ENCODE data around the gene PAGR1. TPM values are rescaled to one million over a fixed set of nuclear protein-coding genes. Genes with fewer than 3 reads are reported as not detected.

PAGR1 gene
- total and polyA plus RNA-seq, 2 of the 13 experiments (the other 11 are each of a cell fraction or from before 2014, with no cell fraction given): 9.8 to 66.4 TPM

DNA sequence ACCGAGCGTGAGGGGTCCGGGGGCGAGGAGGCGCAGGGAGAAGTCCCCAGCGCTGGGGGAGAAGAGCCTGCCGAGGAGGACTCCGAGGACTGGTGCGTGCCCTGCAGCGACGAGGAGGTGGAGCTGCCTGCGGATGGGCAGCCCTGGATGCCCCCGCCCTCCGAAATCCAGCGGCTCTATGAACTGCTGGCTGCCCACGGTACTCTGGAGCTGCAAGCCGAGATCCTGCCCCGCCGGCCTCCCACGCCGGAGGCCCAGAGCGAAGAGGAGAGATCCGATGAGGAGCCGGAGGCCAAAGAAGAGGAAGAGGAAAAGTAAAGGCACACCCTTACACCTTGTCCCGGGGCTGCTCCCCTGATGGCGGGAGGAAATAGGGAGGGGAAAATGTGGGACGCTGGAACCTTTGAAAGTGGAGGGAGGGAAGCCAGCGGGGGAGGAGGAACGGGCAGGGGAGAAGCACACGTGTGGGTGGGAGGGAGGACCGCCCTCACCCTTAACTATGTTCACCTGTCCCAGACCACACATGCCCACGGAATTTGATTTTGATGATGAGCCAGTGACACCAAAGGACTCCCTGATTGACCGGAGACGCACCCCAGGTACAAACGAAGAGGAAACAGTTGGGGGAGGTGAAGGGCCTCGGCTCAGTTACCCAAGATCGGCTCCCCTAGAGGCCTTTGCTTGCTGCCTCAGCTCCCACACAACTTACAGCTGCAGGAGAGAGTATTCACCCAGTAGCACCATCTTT lies 916 bp downstream of the PAGR1 start (continued):
- TF ChIP-seq, protein P1, sequence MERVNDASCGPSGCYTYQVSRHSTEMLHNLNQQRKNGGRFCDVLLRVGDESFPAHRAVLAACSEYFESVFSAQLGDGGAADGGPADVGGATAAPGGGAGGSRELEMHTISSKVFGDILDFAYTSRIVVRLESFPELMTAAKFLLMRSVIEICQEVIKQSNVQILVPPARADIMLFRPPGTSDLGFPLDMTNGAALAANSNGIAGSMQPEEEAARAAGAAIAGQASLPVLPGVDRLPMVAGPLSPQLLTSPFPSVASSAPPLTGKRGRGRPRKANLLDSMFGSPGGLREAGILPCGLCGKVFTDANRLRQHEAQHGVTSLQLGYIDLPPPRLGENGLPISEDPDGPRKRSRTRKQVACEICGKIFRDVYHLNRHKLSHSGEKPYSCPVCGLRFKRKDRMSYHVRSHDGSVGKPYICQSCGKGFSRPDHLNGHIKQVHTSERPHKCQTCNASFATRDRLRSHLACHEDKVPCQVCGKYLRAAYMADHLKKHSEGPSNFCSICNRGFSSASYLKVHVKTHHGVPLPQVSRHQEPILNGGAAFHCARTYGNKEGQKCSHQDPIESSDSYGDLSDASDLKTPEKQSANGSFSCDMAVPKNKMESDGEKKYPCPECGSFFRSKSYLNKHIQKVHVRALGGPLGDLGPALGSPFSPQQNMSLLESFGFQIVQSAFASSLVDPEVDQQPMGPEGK (CRISPR knock-in tag; IDR thresholded peaks at IDR 0.05): peak; percentile 81
- TF ChIP-seq ZNF605 (CRISPR knock-in tag; IDR thresholded peaks at IDR 0.05) (peak; percentile 58), ZNF790 (CRISPR knock-in tag; IDR thresholded peaks at IDR 0.05; ENCODE audit: borderline replicate concordance) (0 out of 2 replicates have a peak, but pooled peaks have one; percentile 74), RARG (CRISPR knock-in tag; IDR thresholded peaks at IDR 0.05; ENCODE audit: low read depth) (0 out of 2 replicates have a peak, but pooled peaks have one; percentile 6), ZNF510 (CRISPR knock-in tag; IDR thresholded peaks at IDR 0.05; ENCODE audit: low read depth) (0 out of 2 replicates have a peak, but pooled peaks have one; percentile 56), IRF2 (CRISPR knock-in tag; IDR thresholded peaks at IDR 0.05) (peak; percentile 13; the same call in 1 of the 2 replicates), ZNF572 (CRISPR knock-in tag; IDR thresholded peaks at IDR 0.05) (0 out of 2 replicates have a peak, but pooled peaks have one; percentile 14), ZNF713 (CRISPR knock-in tag; IDR thresholded peaks at IDR 0.05) (0 out of 2 replicates have a peak, but pooled peaks have one; percentile 25), ZZZ3 (CRISPR knock-in tag; IDR thresholded peaks at IDR 0.05; ENCODE audit: borderline replicate concordance) (peak; percentile 26; the same call in 1 of the 2 replicates), SP5 (CRISPR knock-in tag; IDR thresholded peaks at IDR 0.05; ENCODE audit: borderline replicate concordance, low read depth) (0 out of 2 replicates have a peak, but pooled peaks have one; percentile 13), PHF8 (CRISPR knock-in tag; IDR thresholded peaks at IDR 0.05) (peak; percentile 20; the same call in 1 of the 2 replicates), NR2C2 (CRISPR knock-in tag; IDR thresholded peaks at IDR 0.05; ENCODE audit: borderline replicate concordance) (no peak), ZNF44 (CRISPR knock-in tag; IDR thresholded peaks at IDR 0.05) (0 out of 2 replicates have a peak, but pooled peaks have one; percentile 17), ZNF891 (CRISPR knock-in tag; IDR thresholded peaks at IDR 0.05) (peak; percentile 60; the same call in 1 of the 2 replicates), ZNF263 (CRISPR knock-in tag; IDR thresholded peaks at IDR 0.05) (peak; percentile 71), ZBTB7A (CRISPR knock-in tag; IDR thresholded peaks at IDR 0.05) (peak; percentile 9; the same call in 1 of the 2 replicates), TRIM24 (CRISPR knock-in tag; IDR thresholded peaks at IDR 0.05) (peak; percentile 55; the same call in 1 of the 2 replicates), ZSCAN31 (CRISPR knock-in tag; IDR thresholded peaks at IDR 0.05; ENCODE audit: low read depth) (0 out of 2 replicates have a peak, but pooled peaks have one; percentile 3), ZC3H13 (CRISPR knock-in tag; IDR thresholded peaks at IDR 0.05) (peak; percentile 94)
- TF ChIP-seq, protein P2, sequence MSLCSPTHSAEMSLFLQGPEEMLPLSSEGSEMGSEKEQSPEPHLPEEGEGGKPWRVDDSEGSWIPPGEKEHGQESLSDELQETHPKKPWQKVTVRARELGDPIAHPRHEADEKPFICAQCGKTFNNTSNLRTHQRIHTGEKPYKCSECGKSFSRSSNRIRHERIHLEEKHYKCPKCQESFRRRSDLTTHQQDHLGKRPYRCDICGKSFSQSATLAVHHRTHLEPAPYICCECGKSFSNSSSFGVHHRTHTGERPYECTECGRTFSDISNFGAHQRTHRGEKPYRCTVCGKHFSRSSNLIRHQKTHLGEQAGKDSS (CRISPR knock-in tag; IDR thresholded peaks at IDR 0.05; ENCODE audit: borderline replicate concordance, low read depth): 0 out of 2 replicates have a peak, but pooled peaks have one; percentile 4
- TF ChIP-seq, protein P3, sequence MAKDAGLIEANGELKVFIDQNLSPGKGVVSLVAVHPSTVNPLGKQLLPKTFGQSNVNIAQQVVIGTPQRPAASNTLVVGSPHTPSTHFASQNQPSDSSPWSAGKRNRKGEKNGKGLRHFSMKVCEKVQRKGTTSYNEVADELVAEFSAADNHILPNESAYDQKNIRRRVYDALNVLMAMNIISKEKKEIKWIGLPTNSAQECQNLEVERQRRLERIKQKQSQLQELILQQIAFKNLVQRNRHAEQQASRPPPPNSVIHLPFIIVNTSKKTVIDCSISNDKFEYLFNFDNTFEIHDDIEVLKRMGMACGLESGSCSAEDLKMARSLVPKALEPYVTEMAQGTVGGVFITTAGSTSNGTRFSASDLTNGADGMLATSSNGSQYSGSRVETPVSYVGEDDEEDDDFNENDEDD (CRISPR knock-in tag; IDR thresholded peaks at IDR 0.05; ENCODE audit: borderline replicate concordance): peak; percentile 70
- TF ChIP-seq, protein P4, sequence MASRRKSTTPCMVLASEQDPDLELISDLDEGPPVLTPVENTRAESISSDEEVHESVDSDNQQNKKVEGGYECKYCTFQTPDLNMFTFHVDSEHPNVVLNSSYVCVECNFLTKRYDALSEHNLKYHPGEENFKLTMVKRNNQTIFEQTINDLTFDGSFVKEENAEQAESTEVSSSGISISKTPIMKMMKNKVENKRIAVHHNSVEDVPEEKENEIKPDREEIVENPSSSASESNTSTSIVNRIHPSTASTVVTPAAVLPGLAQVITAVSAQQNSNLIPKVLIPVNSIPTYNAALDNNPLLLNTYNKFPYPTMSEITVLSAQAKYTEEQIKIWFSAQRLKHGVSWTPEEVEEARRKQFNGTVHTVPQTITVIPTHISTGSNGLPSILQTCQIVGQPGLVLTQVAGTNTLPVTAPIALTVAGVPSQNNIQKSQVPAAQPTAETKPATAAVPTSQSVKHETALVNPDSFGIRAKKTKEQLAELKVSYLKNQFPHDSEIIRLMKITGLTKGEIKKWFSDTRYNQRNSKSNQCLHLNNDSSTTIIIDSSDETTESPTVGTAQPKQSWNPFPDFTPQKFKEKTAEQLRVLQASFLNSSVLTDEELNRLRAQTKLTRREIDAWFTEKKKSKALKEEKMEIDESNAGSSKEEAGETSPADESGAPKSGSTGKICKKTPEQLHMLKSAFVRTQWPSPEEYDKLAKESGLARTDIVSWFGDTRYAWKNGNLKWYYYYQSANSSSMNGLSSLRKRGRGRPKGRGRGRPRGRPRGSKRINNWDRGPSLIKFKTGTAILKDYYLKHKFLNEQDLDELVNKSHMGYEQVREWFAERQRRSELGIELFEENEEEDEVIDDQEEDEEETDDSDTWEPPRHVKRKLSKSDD (CRISPR knock-in tag; IDR thresholded peaks at IDR 0.05; ENCODE audit: low read depth): no peak

Measured in HepG2 (cell line).